Measurements from ENCODE around the gene NCAM2.

- TF ChIP-seq, protein P1, sequence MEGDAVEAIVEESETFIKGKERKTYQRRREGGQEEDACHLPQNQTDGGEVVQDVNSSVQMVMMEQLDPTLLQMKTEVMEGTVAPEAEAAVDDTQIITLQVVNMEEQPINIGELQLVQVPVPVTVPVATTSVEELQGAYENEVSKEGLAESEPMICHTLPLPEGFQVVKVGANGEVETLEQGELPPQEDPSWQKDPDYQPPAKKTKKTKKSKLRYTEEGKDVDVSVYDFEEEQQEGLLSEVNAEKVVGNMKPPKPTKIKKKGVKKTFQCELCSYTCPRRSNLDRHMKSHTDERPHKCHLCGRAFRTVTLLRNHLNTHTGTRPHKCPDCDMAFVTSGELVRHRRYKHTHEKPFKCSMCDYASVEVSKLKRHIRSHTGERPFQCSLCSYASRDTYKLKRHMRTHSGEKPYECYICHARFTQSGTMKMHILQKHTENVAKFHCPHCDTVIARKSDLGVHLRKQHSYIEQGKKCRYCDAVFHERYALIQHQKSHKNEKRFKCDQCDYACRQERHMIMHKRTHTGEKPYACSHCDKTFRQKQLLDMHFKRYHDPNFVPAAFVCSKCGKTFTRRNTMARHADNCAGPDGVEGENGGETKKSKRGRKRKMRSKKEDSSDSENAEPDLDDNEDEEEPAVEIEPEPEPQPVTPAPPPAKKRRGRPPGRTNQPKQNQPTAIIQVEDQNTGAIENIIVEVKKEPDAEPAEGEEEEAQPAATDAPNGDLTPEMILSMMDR (IDR thresholded peaks at IDR 0.05 in 8 of 11, conservative IDR thresholded peaks at IDR 0.05 in 3 of 11), result no peak
- no peak for TF ChIP-seq POLR2AphosphoS5 (IDR thresholded peaks at IDR 0.05)
- TF ChIP-seq POLR2A (IDR thresholded peaks at IDR 0.05), result no peak
Observed at GRCh38 chr21:21085206-21085605, 87.0 kb downstream of the NCAM2 start.
